NCI-H1417 treated with DMSO at 0.1 percent for 48 hours (cell line): Measurements from ENCODE around the gene NUBP2.
"Not testable (repeated sequence)": the region's sequence is repeated elsewhere in the genome, so short reads cannot be mapped to it uniquely, and the experiment has no call there.

Experiments
- DNase-seq: peaks from one replicate; lab custom pipeline; 2025; lab: John Stamatoyannopoulos, UW

NUBP2 gene

DNA sequence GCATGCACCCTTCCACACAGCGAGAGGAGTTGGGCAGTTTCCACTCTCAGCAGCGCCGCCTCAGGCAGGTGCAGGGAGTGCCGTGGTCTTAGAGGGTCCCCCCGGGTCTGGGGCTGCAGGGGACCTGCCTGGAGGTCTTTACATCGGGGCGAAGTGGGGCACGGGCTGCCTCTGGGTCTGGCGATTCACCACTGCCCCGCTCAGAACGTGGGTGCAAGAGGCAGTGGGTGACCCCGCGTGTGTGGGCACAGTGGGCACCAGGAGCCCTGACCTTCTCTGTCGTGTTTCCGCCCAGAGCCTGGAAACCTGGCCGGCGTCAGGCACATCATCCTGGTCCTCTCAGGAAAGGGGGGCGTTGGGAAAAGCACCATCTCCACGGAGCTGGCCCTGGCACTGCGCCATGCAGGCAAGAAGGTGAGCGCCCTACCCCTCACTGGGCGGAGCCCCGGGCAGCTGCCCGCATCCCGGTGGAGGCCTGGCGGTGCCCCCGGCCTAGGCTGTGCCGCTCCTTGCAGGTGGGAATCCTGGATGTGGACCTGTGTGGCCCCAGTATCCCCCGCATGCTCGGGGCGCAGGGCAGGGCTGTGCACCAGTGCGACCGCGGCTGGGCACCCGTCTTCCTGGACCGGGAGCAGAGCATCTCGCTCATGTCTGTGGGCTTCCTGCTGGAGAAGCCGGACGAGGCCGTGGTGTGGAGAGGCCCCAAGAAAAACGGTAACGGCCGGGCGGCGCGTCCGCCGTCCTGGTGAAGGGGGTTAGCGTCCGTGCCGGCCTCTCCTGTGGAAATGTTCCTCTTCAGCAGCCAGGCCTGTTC, 3.7 kb downstream of the NUBP2 start:
- DNase-seq, result no peak

DNA sequence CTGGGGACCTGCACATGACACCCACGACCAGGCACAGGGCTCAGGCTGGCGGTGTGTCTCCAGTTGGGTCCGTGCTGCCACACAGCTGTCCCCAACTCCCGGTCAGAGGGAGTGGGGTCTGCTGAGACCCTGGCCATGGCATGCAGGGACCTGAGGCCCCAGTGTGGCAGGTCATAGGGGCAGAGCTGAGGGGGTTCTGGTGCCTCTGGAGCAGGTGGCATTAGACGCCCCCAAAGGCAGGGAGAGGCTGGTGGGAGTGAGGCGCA, 4.2 kb downstream of the NUBP2 start:
- DNase-seq, result no peak

GRCh38 chr16:1787322-1788094, 4.7 kb downstream of the NUBP2 start:
- DNase-seq, result no peak

DNA sequence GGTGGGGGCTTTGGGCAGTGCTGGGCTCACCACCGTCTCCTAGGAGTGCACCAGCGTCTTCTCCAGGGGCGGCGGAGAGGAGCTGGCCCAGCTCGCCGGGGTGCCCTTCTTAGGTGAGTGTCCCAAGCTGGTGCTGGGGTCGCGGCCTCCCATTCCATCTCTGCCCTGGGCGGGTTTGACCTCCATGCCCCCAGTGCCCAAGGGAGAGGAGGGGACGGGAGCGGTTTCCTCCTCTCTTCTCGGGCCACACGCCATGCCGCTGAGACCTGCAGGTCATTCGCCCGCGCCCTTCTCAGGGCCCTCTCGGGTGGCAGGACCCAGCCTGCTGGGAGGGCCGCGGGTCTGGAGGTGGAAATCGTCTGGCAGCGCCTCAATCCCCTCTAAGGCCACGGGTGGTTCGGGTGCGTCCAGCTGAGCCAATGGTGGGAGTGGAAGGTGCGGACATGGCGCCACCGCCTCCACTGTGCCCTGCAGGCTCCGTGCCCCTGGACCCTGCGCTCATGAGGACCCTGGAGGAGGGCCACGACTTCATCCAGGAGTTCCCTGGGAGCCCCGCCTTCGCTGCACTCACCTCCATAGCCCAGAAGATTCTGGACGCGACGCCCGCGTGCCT, 5.4 kb downstream of the NUBP2 start:
- no peak for DNase-seq

DNA sequence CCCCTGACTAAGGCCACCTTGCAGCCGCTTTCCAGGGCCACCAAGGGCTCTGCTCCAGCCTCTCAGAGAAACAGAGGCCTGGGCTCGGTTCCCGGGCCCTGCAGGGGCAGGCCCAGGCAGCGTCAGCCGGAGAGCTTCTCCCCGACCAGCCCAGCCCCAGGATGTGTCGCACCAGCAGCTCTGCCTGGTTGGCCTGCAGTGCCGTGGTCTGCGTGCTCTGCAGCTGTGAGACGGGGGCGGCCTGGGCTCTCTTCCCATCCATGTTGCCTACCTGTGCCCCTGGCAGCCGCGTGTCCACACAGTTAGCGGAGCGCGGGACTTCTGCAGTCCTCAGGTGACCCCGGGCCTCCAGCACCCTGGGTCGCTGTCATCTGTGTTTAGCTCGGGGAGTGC, 5.9 kb downstream of the NUBP2 start:
- DNase-seq, result no peak

DNA sequence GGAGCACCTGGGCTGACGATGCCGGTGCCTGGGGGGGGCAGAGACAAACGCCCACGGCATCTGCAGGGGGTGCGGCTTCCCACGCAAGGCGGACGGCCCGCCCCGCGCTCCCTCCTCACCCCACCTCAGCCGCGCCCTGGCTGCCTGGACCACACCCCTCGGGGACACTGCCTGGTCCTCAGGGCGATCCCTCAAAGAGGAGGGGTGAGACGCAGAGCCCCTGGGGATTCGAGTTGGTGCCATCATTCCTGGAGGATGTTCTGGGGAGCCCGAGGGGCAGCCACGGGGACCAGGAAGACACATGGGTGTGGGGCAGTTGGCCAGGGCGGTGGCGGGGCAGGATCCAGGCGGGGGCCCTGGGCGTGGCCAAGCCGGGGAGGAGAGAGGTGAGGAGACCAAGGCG, 6.9 kb downstream of the NUBP2 start:
- DNase-seq, result no peak

DNA sequence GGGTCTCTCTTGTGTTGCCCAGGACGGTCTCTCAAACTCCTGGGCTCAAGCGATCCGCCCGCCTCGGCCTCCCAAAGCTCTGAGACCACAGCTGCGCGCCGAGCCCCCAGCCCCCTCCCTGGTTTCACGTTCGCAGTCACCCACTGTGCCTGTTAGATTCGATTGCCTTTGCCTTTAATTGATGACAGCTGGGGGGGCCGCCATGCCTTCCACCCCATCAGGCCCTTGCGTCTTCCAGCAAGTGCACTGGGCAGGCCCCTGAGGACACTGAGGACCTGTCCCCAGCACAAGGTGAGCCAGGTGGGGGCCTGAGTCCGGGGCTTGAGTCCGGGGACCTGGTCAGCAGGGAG, 7.5 kb downstream of the NUBP2 start:
- no peak for DNase-seq

- DNase-seq, result no peak
These were observed 8.0 kb downstream of the NUBP2 start for GRCh38 chr16:1790611-1791255.

DNA sequence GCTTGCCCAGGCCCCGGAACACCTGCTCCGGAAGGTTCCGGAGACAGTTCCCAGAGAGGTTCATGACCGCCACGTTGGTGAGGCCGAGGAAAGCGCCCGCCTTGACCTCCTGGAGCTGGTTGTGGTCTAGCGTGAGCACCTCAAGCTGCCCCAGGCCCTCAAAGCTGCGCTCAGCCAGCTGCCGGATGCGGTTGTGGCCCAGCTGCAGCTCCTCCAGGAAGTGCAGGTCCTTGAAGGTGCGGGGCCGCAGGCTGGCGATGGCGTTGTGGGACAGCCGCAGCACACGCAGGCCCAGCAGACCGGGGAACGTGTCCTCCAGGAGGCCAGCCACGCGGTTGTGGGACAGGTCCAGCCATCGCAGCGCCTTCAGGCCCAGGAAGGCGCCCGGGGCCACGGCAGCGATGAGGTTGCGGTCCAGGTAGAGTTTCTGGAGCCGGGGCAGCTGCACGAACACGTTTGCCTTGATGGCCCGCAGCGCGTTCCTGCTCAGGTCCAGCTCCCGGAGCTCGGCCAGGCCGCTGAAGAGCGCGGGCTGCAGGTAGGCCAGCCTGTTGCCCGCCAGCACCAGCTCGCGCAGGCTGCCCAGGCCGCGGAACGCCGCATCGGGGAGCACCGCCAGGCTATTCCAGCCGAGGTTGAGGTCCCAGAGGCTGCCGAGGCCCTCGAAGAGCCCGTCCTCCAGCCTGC, 8.6 kb downstream of the NUBP2 start:
- no peak for DNase-seq

- DNase-seq, result no peak
These were observed 9.4 kb downstream of the NUBP2 start for GRCh38 chr16:1791943-1792812.

DNA sequence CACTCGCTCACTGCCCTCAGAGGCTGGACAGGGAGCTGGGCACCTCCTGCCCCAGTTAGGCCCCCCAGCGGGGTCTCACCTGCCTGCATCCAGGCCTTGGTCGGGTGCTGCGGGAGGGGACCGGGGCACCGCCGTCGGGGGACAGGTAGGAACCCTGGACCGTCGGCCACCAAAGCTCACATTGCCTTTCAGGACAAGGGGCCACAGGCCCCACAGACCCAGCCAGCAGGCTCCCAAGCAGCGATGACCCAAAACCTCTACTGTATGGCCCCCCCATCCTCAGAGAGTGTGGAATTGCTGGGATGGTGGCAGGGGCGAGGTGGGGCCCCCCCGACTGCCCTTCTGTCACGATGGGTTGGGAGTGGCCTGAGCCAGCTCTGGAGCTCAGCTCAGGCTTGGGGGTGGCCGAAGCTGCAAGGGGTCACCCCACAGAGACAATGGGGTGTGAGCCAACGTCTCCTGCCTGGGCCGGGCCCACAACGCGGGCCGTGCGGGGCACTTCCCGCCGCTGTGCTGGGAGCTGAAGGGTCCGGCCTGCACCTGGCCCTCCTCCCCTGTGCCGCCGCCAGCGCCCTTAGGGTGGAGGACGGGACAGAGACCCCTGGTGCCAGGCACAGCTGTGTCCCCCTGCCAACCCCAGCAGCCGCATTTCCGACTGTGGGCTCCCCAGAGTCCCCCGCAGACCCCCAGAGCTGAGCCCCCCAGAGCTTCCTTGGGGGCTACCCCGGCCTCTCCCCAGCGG, 10.2 kb downstream of the NUBP2 start:
- DNase-seq, result no peak

- no peak for DNase-seq
These were observed 10.9 kb downstream of the NUBP2 start, which contains the start of gene IGFALS for GRCh38 chr16:1793578-1794220. Gene IGFALS, minus strand, starts transcription at chr16:1793705. Its CDS starts 53 bp downstream, at chr16:1793652.

- DNase-seq, result no peak
These were observed 11.6 kb downstream of the NUBP2 start for GRCh38 chr16:1794221-1794871.

- DNase-seq, result no peak
These were observed 12.3 kb downstream of the NUBP2 start for GRCh38 chr16:1794908-1795666.

DNA sequence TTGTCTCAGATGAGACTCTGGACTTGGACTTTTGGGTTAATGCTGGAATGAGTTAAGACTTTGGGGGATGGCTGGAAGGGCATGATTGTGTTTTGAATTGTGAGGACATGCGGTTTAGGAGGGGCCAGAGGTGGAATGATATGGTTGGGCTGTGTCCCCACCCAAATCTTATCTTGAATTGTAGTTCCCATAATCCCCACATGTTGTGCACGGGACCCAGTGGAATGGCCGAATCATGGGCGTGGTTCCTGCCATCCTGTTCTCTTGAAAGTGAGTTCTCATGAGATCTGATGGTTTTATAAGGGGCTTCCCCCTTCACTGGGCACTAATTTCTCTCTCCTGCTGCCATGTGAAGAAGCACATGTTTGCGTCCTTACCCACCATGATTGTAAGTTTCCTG, 16.5 kb downstream of the NUBP2 start:
- DNase-seq, result not testable (repeated sequence)

DNA sequence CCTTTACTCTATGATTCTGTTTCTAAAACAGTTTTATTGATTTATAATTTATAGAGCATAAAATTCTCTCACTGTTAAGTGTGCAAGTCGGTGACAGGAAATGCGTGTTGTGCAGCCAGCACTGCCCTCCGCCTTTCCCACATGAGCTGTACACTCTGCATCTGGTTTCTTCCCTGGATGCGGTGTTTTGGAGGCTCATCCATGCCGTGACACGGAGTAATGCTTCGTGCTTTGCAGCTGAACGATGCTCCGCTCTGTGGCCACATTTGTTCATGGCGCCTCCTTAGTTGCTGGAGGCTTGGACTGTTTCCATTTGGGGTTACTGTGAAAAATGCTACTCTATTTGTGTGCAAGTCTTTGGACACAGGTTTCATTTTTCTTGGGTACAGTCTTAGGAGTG, 17.9 kb downstream of the NUBP2 start:
- no peak for DNase-seq

- DNase-seq, result no peak
These were observed 24.9 kb downstream of the NUBP2 start for GRCh38 chr16:1807626-1808025.

DNA sequence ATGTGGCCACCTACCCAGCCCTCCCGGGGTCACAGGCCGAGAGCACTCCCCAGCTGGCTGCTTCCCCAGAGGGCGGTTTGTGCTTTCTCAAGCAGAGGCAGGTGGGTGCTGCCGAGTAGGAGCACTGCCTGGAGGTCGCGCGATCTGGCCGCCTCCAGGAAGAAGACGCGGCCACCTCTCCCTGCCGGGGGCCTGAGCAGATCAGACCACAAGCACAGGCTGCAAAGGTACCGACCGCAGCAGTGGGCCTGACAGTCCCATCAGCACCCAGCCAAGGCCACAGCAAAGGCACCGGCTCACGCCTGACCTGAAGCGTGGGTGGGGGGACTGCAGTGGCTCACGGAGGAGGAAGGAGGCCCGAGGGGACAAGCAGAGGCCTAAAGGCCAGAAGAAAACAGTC, 25.9 kb downstream of the NUBP2 start:
- DNase-seq, result no peak
